Muscle layer of colon (tissue), 2 donors: ENCODE measurements around the gene PSMC4.

Experiments used
- H3K27ac ChIP-seq: one replicate; pipeline ENCODE4 v1.7.0; 2013; ENCODE audit warnings: low read depth, mild to moderate bottlenecking, low read length, moderate library complexity
- H3K27me3 ChIP-seq, 2 donors: one replicate each; pipeline ENCODE4 v1.7.0; 2013; ENCODE audit warnings: low read length in 2 of 2, mild to moderate bottlenecking in 2 of 2; ENCODE audit not compliant: insufficient read depth in 2 of 2, control insufficient read depth in 1 of 2
- H3K36me3 ChIP-seq: one replicate; pipeline ENCODE4 v1.7.0; 2013; ENCODE audit warnings: mild to moderate bottlenecking, low read length; ENCODE audit not compliant: insufficient read depth
- H3K4me1 ChIP-seq: one replicate; pipeline ENCODE4 v1.7.0; 2013; ENCODE audit warnings: mild to moderate bottlenecking, low read length; ENCODE audit not compliant: insufficient read depth
- H3K4me3 ChIP-seq, 2 donors: one replicate each; pipeline ENCODE4 v1.7.0; 2013; ENCODE audit warnings: low read length in 2 of 2, low read depth in 1 of 2, mild to moderate bottlenecking in 1 of 2, moderate library complexity in 1 of 2
- H3K9ac ChIP-seq: one replicate; pipeline ENCODE4 v1.7.0; 2013; ENCODE audit warnings: low read length
- H3K9me3 ChIP-seq: one replicate; pipeline ENCODE4 v1.7.0; 2013; ENCODE audit warnings: mild to moderate bottlenecking, low read length
- donor health status: abdominal sarcoma.
- donor health status: Adenocarcinoma of cecum.

Gene PSMC4

GRCh38 chr19:39970675-39971379 lies at the start of gene PSMC4:
Gene PSMC4 (plus strand): TSS chr19:39971165. CDS start chr19:39971203, 38 bp downstream.
- H3K4me3 ChIP-seq = peak within 1 kb of the TSS; percentile 89 to 93
- H3K27me3 ChIP-seq = no peaks in the 10 kb centered on the region
- peak within 1 kb of the TSS; percentile 89 for H3K9ac ChIP-seq
- peaks cover 33% of the 10 kb centered on the region for H3K36me3 ChIP-seq
- no peaks in the 10 kb centered on the region for H3K9me3 ChIP-seq
- peaks cover 16% of the 10 kb centered on the region for H3K4me1 ChIP-seq
- H3K27ac ChIP-seq = peak within 1 kb of the TSS; percentile 87

- H3K9me3 ChIP-seq = no peaks in the 10 kb centered on the region
- H3K4me3 ChIP-seq = no peak overlapping the region
- no peaks in the 10 kb centered on the region for H3K36me3 ChIP-seq
- H3K4me1 ChIP-seq = no peaks in the 10 kb centered on the region
- H3K27ac ChIP-seq = no peak overlapping the region
- H3K9ac ChIP-seq = no peak overlapping the region
- no peaks in the 10 kb centered on the region for H3K27me3 ChIP-seq
Measured at GRCh38 chr19:39923862-39924261, 47.1 kb upstream of the PSMC4 start.

- Histone ChIP-seq H3K4me1 (no peaks in the 10 kb centered on the region), H3K27me3 (no peaks in the 10 kb centered on the region), H3K4me3 (no peak overlapping the region), H3K36me3 (no peaks in the 10 kb centered on the region), H3K27ac (no peak overlapping the region), H3K9me3 (no peaks in the 10 kb centered on the region), H3K9ac (no peak overlapping the region)
Measured at GRCh38 chr19:39924389-39924788, 46.6 kb upstream of the PSMC4 start.

GRCh38 chr19:39924952-39925351 lies 46.0 kb upstream of the PSMC4 start:
- no peak overlapping the region for H3K27ac ChIP-seq
- H3K4me3 ChIP-seq = no peak overlapping the region
- H3K9ac ChIP-seq = no peak overlapping the region
- no peaks in the 10 kb centered on the region for H3K36me3 ChIP-seq
- H3K9me3 ChIP-seq = no peaks in the 10 kb centered on the region
- no peaks in the 10 kb centered on the region for H3K27me3 ChIP-seq
- H3K4me1 ChIP-seq = no peaks in the 10 kb centered on the region

GRCh38 chr19:39926170-39926760 lies 44.7 kb upstream of the PSMC4 start:
- H3K36me3 ChIP-seq = no peaks in the 10 kb centered on the region
- H3K4me3 ChIP-seq = no peak overlapping the region
- H3K27me3 ChIP-seq = no peaks in the 10 kb centered on the region
- no peaks in the 10 kb centered on the region for H3K9me3 ChIP-seq
- H3K4me1 ChIP-seq = no peaks in the 10 kb centered on the region
- H3K27ac ChIP-seq = no peak overlapping the region
- H3K9ac ChIP-seq = no peak overlapping the region

- Histone ChIP-seq H3K27me3 (no peaks in the 10 kb centered on the region), H3K4me3 (no peak overlapping the region), H3K9me3 (no peaks in the 10 kb centered on the region), H3K9ac (no peak overlapping the region), H3K27ac (no peak overlapping the region), H3K4me1 (no peaks in the 10 kb centered on the region), H3K36me3 (no peaks in the 10 kb centered on the region)
Measured at GRCh38 chr19:39927076-39927475, 43.9 kb upstream of the PSMC4 start.

- H3K9ac ChIP-seq = no peak overlapping the region
- H3K36me3 ChIP-seq = no peaks in the 10 kb centered on the region
- H3K27ac ChIP-seq = no peak overlapping the region
- no peaks in the 10 kb centered on the region for H3K27me3 ChIP-seq
- H3K9me3 ChIP-seq = no peaks in the 10 kb centered on the region
- H3K4me1 ChIP-seq = no peaks in the 10 kb centered on the region
- H3K4me3 ChIP-seq = no peak overlapping the region
Measured at GRCh38 chr19:39927524-39928356, 43.2 kb upstream of the PSMC4 start.

GRCh38 chr19:39928357-39928725 lies 42.6 kb upstream of the PSMC4 start:
- Histone ChIP-seq H3K9ac (no peak overlapping the region), H3K27me3 (no peaks in the 10 kb centered on the region), H3K36me3 (no peaks in the 10 kb centered on the region), H3K27ac (no peak overlapping the region), H3K4me1 (no peaks in the 10 kb centered on the region), H3K9me3 (no peaks in the 10 kb centered on the region), H3K4me3 (no peak overlapping the region)

- Histone ChIP-seq H3K9ac (no peak overlapping the region), H3K27ac (no peak overlapping the region), H3K9me3 (no peaks in the 10 kb centered on the region), H3K36me3 (no peaks in the 10 kb centered on the region), H3K4me1 (no peaks in the 10 kb centered on the region), H3K4me3 (no peak overlapping the region), H3K27me3 (no peaks in the 10 kb centered on the region)
Measured at GRCh38 chr19:39929750-39930149, 41.2 kb upstream of the PSMC4 start.

GRCh38 chr19:39934584-39935363 lies 36.2 kb upstream of the PSMC4 start, which contains the start of gene FCGBP:
Gene FCGBP (minus strand): TSS chr19:39934634.
- Histone ChIP-seq H3K9ac (no peak within 1 kb of the TSS), H3K27me3 (peaks cover 0 to 3% of the 10 kb centered on the region in 2 donors), H3K4me3 (no peak within 1 kb of the TSS), H3K36me3 (no peaks in the 10 kb centered on the region), H3K4me1 (no peaks in the 10 kb centered on the region), H3K9me3 (no peaks in the 10 kb centered on the region), H3K27ac (no peak within 1 kb of the TSS)

GRCh38 chr19:39935364-39935661 lies 35.7 kb upstream of the PSMC4 start:
- H3K36me3 ChIP-seq = no peaks in the 10 kb centered on the region
- H3K4me1 ChIP-seq = no peaks in the 10 kb centered on the region
- peaks cover 0 to 3% of the 10 kb centered on the region in 2 donors for H3K27me3 ChIP-seq
- no peak overlapping the region for H3K4me3 ChIP-seq
- H3K27ac ChIP-seq = no peak overlapping the region
- H3K9me3 ChIP-seq = no peaks in the 10 kb centered on the region
- no peak overlapping the region for H3K9ac ChIP-seq
